Stimulated activated CD4-positive, alpha-beta T cell treated with anti-CD3 and anti-CD28 coated beads, Interleukin-12 subunit alpha, Interleukin-12 subunit beta, amount 100 ng/mL, for 48 hours (primary cell): ENCODE data around the gene GPRC5A.

Experiments used
- DNase-seq, 3 donors: peaks; one replicate each; pipeline ENCODE4 v3.0.0-alpha.2; 2020; ENCODE audit warnings: low read depth in 2 of 3, low spot score in 1 of 3

GPRC5A gene

DNA sequence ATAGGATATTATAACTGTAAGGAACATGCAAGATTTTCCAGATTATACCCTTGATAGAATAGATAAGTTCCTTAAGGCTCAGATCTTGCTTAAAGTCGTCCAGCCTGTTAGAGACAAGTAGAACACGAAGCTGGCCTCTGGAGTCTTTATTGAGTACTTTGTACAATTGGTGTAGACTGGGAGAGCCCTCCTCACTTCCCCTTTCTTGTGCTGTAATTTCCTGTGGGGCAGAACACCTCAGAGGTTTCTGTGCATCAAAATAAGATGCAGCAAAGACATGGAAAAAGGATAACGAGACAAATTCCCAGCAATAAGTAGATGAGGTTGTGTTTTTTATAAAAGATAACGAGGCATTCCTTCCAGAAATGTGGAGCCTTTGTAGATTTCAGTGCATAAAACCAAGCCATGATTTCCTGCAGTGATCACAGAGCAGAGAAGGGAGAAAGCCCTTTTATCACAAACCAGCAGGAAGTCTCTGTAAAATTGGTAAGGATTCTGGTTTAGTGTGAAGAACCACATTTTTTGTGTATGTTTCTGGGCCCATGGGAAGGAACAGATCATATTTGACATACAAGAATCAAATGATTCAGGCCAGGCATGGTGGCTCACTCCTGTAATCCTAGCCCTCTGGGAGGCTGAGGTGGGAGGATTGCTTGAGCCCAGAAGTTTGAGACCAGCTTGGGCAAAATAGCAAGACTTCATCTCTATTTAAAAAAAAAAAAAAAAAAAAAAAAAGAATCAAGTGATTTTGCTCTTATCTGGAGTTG, 18.0 kb downstream of the GPRC5A start:
- DNase-seq: no peak

DNA sequence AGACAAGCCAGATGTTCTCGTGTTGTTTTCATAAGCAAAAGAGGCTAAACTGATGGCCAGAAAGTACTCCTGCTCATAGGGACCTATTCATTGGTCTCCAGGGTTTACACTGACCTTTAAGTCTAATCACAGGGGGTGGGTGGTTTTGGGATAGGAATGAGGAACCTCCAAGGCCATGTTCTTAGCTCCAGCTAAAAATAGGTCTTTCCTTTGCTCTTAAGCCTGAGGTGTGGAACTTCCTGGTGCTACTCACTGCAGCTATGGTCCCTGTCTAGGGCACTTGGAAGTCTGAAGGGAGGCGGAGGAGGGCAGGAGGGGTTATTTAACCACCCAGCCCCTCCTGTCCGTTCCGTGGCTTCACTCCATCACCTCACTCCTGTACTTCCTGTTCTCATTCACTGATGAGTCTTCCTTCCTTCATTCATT, 18.6 kb downstream of the GPRC5A start:
- DNase-seq: no peak

DNA sequence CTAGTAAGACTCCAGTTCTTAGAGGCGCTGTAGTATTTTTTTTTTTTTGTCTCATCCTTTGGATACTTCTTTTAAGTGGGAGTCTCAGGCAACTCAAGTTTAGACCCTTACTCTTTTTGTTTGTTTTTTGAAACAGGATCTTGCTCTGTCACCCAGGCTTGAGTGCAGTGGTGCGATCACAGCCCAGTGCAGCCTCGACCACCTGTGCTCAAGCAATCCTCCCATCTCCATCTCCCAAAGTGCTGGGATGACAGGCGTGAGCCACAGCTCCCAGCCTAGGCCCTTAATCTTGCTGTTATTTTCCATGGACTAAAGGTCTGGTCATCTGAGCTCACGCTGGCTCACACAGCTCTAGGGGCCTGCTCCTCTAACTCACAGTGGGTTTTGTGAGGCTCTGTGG, 21.3 kb downstream of the GPRC5A start:
- no peak for DNase-seq

DNA sequence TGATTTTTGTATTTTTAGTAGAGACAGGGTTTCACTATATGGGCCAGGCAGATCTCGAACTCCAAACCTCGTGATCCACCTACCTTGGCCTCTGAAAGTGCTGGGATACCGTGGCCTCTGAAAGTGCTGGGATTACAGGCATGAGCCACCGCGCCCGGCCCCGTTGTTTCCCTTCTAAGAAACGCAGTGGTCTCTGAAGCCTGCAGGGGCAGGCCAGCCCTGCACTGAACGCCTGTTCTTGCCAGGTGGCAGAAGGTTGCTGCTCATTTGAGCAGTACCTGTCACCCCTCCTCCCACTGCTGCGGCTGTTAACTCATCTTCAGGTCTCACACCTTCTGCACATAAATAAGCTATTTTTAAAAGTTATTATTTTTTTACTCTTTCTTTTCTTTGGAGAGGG, 24.3 kb downstream of the GPRC5A start:
- DNase-seq: no peak

DNA sequence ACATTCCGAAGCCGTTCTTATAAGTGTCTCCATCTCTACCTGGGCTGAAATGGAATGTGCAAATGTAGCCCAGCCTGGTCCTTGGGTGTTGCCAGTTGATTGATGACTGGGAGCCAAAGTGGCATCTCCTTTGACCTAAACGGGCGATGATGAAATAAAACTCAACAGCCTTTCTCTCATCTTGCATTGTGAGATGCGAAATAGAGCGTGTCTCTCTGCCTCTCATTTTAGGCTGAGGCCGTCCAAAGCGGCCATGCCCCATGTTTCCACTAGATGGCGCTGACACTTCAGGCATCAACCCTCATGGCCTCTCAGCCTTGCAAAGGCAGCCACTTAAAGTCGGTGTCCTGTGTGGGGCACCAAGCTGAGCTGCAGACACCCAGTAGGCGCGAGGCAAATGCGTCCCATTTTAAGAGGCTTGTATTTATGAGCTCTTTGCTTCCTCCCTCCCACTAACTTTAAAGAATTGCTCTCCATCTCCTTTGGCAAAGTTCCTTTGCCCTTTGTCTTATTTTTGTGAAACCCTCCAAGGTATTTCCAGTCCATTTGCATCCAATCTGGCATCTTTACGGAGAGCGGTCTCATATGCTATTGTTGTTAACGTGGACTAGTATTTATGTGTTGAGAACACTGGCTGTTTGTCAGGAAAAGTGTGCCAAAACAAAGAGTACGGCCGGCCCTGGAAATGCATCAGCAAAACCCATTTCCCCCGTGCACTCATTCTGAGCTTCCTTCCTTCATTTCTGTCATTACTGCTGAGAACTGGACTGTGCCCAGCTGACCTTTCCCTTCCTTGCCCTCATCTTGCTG, 25.0 kb downstream of the GPRC5A start:
- peak; percentile 76 to 95 (median 81) for DNase-seq

DNA sequence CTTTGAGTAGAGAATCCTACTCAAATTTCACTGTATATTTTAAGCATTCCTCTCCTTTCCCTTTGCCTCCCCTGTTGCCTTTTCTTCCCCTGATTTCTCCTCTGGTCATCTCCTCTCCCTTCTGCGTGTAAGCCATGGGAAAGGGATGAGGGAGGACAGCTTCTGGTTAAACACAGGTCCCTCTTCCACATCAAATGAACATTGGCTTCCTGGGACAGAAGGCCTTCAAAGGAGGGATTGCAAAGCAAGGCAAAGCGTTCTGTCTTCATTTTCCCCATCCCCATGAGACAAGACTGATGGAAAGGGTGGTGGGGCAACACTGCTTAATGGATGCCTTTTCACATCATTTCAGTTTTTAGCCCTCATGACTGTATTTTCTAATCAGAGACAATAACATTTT, 26.2 kb downstream of the GPRC5A start:
- no peak for DNase-seq

DNA sequence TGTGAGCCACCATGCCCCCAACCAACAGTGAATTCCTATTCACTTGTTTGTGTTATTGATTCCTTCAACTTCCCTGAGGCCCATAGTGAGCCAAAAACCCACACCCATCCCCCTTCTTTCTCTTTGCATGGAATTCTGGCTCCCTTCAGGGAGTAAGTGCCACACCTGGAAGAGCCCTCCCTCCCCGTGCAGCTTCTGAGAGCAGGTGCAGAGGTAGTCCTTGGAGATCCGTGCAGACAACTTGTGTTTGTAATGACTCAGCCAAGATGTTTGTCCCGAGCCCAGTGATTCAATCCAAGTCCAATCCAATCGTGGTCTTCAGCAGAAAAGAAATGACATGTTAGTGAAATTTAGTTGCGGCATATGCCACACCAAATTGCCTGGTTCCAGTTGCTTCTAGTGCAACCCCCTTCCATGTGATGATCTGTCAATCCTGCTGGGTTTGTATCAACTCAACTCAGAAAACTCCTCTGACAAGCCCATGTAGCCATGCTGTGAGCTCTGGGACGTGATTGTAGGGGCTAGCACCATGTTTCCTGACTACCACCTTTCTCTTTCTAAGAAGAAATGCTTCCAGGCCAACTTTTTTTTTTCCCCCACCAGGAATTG, 27.5 kb downstream of the GPRC5A start:
- no peak for DNase-seq

DNA sequence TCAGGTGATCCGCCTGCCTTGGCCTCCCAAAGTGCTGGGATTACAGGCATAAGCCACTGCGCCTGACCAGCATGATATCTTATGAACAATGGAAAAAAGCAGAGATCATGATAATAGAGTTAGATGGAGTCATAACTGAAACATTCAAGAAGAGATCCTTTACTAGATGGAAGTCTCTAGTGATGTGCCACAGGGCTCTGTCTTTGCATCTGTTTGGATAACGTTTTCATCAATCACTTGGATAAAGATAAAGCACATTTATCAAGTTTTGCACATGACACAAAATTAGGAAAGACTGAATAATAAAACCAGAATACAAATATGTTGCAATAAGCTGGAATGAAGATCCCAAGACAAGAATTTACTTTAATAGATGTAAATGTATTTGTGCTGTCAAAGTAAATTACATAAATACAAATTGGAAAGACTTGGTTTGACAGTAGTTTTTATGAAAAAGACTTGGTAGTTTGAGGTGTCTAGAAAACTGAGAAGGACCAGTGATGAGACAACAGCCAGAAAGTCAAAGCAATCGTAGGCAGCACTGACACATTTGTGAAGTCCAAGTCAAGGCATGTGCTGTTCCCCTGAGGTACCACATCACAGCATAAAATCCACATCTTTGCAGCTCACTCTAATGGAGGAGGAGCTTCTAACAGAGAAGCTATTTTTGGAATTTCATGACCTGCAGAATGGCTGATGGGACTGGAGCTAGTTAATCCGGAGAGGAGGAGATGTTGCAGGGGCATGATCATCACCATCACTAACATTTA, 28.5 kb downstream of the GPRC5A start:
- no peak for DNase-seq

DNA sequence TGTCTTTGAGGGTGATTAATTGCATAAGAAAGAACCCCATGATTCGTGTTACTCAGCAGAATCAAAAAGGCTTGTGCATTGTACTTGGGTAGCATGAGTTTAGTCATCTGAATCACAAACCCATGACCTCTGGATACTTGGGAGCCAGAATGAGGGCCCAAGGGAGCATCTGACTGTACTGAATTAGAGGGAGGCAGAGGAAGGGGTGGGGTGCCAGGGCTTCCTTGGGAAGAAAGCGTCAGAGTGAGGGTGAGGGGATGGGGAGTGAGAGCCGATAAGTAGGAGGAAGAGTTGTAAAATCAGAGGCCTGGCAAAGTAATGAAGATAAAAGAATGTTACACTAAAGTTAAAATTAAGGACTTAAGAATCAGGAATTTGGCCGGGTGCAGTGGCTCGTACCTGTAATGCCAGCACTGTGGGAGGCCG, 30.8 kb downstream of the GPRC5A start:
- no peak for DNase-seq

DNA sequence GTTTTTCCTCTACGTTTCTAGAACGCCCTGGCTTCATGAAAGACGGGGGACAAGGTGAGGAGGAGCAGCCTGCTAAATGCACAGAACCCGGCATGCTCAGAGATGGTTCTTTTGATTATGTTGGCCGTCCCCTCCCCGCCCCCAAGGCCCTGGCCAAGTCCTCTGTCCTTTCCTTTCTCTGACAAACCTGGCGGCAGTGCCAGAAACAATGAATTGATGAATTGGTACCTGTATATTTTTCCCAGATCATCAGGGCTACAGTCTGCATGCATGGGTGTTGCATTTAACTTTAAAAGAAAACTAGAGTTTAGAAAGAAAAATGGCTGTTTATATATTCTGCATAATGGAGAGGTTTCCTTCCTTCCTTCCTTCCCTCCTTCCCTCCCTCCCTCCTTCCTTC, 31.6 kb downstream of the GPRC5A start:
- DNase-seq: no peak

DNA sequence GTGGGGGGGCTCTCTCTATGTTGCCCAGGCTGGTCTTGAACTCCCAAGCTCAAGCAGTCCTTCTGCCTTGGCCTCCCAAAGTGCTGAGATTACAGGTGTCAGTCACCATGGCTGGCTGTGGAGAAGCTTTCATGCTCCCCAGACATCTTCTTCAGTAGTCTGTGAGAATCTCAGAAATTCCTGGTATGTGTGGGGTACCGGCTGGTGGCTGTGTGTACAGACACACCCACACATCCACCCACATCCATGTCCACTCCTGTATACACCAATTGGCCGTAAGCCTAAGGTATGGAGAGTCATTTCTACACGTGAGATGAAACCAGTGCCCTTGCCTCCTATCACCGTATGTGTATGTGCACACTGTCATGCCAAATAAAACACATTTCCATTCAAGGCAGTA, 32.8 kb downstream of the GPRC5A start:
- no peak for DNase-seq

DNA sequence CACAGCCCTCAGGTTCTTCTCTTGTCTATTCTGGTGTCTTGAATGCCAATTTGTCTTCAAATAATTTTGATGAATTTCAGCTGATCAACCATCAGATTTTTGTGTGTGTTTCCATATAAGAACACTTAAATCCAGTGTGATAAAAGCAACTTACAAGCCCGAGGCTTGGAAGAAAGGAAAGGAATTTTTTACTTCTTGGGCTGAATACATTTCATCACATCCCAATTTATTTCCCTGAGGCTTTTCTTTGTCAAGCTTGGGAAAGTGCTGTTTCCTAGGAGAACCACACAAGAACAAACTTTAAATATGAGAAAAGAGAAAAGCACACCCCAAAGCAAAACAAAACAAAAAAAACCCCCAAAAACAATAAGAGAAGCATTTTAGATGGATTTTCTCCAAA, 34.0 kb downstream of the GPRC5A start:
- no peak for DNase-seq

DNA sequence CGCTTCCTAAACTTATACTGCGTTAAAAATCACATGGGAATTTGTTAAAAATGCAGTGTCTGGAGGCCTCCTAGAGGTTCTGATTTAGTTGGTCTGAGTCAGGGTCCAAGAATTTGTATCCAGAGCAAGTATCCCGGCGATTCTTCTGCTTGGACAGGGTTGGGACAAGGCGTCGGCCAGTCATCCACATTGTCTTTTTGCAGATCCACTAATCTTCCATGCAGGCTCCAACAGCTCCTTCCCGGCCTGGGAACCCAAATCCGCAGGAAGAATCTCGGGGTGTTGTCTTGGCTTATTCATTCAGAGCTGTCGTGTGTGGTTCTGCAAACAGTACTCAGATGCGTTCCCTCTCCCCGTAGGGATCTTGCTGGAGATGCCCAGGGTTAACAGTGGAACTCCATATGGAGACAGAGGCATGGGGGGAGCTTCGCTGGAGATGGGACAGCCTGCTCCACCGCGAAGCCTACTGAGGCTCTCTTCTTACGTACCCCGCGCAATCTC, 35.3 kb downstream of the GPRC5A start:
- no peak for DNase-seq

DNA sequence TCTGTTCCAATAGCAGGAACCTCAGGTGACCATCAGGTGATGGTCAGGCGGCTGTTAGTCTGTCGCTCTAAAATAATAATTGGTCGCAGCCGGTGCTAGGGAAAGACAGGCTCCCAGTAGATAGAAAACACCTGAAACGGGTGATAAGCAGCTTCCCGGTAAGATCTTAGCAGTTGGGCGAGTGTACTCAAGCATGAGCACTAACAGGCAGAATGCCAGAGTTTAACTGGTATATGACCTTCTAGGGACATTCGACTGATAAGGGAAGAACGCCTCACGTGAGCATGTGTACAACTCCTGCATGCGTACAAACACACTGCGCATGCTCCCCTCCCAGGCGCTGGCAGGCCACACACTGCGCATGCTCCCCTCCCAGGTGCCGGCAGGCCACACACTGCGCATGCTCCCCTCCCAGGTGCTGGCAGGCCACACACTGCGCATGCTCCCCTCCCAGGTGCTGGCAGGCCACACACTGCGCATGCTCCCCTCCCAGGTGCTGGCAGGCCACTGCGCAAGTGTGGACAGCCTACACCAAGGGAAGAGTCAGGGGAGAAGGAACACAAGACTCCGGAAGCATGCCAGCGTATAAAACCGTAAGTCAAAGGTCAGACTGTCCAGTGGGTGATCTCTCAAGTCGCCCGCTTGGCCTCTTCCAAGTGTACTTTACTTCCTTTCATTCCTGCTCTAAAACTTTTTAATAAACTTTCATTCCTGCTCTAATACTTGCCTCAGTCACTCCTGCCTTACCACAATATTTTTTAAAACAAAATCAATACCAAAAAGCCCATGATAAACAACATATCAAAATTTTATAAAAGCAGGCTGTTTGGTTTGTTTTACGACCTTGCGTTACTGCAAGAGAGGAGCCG, 36.1 kb downstream of the GPRC5A start:
- peak in 1 of 3 donors; percentile 27 for DNase-seq

DNA sequence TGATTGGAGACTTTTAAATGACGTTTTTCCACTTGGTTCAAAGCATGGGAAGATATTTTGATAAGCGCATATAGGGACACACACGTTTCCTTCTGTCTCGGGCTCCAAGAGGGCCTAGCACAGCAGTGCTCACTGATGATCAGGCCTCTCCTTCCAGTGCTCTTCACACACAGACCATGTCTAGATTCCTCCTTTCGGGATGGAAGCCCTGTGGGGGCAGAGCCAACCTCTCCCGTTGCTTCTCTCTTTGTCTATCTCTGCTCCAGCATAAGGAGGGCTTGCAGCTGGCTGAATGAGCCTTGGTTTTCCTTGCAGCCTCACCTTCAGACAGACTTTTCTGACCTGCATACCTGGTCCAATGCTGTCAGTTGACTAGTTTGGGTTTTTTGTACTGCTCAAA, 38.3 kb downstream of the GPRC5A start:
- no peak for DNase-seq

DNA sequence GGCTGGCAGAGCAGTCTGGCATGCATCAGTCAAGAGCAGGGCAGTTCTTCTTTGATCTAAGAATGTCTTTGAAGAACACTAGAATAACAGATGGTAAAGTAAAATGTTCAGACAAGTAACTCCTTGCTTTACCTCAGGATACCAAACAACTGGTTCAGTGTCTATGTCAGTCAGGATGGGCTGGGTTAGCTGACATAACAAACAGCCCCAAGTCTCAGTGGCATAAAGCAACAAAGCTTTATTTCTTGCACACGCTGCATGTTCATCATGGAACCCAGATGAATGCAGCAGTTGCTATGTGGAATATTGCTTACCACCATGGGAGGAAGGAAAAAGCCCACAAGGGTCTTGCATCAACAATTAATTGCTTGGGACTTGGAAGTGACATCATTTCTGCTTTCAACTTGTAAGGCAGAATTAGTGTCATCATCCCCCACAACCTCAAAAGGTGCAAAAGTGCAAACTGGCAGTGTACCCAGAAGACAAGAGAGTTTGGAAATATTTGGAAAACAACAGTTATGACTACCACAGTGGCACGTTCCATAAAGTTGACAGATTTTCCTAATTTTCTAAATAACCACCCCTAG, 39.4 kb downstream of the GPRC5A start:
- DNase-seq: no peak

DNA sequence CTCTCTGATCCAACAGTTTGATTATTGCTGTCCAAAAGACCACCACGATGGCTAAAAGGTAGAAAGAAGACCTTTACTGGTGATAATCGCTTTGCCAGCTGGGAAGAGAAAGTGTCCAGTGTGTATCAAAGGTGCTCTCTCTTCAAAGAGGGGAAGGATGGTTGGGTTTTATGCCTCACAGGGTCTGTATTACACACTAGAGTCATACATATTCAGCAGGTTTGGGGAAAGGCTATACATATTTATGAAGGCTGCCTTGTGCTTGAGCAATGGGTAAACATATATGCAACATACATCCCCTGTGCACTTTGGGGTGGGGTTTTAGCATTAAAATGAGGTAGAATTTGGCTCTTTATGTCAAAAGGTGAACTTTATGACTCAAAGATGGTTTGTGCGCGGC, 42.4 kb downstream of the GPRC5A start:
- no peak for DNase-seq

DNA sequence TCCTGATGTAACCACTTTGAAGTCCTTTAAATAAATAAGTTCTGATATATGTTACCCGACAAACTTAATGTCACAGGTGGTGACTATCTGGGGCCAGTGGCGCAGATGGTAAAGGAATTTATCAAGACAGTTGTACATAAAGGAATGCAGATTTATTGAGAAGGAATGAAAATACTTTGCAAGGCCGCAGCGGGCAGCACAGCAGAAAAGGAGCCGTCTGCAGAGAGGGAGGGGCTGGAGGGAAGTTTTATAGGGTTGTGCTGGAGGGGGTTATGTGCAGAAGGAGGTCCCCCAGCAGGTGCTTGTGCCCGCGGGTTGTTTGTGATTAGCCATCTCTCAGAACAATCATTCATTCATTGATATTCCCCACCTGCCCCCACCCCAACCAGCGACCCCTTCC, 43.2 kb downstream of the GPRC5A start:
- DNase-seq: no peak

DNA sequence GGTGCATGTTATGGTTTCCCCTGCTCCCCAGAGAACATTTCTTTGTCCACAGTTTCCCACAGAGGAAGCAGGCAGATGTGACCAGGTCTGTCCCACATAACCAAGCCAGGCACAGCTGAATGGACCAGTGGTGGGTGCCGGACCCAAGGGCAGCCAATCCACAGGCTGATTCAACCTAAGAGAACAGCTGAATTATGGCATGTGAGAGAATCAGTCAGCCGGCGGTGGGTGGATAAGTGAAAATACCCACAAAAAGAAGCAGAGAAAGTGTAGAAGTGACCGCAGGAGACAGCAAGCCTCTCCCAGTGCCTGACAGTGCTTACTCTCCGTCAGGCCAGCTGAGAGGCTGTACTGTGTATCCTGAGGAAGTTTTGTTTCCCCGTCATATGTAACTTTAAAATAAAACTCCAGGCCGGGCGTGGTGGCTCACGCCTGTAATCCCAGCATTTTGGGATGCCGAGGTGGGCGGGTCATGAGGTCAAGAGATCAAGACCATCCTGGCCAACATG, 45.7 kb downstream of the GPRC5A start:
- no peak for DNase-seq

DNA sequence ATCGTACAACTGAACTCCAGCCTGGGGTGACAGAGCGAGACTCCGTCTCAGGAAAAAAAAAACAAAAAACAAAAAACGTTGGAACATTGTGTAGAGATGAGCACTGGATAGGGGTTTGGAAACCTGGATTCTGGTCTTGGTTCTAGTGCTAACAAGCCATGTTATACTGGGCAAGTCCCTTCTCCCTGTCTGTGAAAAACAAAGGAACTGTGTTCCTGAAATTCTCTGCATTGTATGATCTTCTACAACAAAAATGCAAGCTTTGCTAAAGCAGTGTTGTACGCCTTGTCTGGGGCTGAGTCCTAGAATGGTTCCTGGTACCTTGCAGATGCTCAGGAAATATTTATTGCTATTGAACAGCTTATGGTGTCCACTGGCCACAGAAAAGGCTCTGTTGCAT, 47.2 kb downstream of the GPRC5A start:
- no peak for DNase-seq
